H9 (cell line): ENCODE measurements around the gene NCEH1. TPM values are rescaled to one million over a fixed set of nuclear protein-coding genes. Genes with fewer than 3 reads are reported as not detected.

Experiments
- DNase-seq: peaks from one replicate; pipeline ENCODE4 v3.0.0-alpha.2; 2017
- H2AFZ ChIP-seq: one replicate; pipeline ENCODE4 v1.6.1; 2013; ENCODE audit warnings: mild to moderate bottlenecking, low read length, control low read depth, moderate library complexity
- H2AK5ac ChIP-seq: 2 replicates; pipeline ENCODE4 v1.6.1; 2013; ENCODE audit warnings: low read length, control low read depth, mixed read lengths; ENCODE audit not compliant: insufficient read length
- H2BK120ac ChIP-seq: one replicate; pipeline ENCODE4 v1.6.1; 2013; ENCODE audit warnings: low read depth, mild to moderate bottlenecking, low read length, control low read depth, inconsistent platforms; ENCODE audit not compliant: poor library complexity, severe bottlenecking
- H2BK12ac ChIP-seq: 2 replicates; pipeline ENCODE4 v1.6.1; 2013; ENCODE audit warnings: low read length, control low read depth, mixed read lengths, low read depth; ENCODE audit not compliant: insufficient read length
- H2BK15ac ChIP-seq: 2 replicates; pipeline ENCODE4 v1.6.1; 2013; ENCODE audit warnings: low read depth, low read length, control low read depth
- H2BK20ac ChIP-seq: one replicate; pipeline ENCODE4 v1.6.1; 2013; ENCODE audit warnings: low read depth, mild to moderate bottlenecking, low read length, control low read depth, inconsistent platforms; ENCODE audit not compliant: poor library complexity, severe bottlenecking
- H2BK5ac ChIP-seq: 2 replicates; pipeline ENCODE4 v1.6.1; 2013; ENCODE audit warnings: low read length, control low read depth, mixed read lengths; ENCODE audit not compliant: insufficient read length
- H3K14ac ChIP-seq: 2 replicates; pipeline ENCODE4 v1.6.1; 2013; ENCODE audit warnings: low read length, control low read depth; ENCODE audit not compliant: insufficient read depth
- H3K18ac ChIP-seq: 2 replicates; pipeline ENCODE4 v1.6.1; 2013; ENCODE audit warnings: low read depth, mild to moderate bottlenecking, mixed read lengths, low read length, control low read depth; ENCODE audit not compliant: insufficient read length
- H3K23ac ChIP-seq: 2 replicates; pipeline ENCODE4 v1.6.1; 2013; ENCODE audit warnings: low read length, control low read depth, mixed read lengths, low read depth; ENCODE audit not compliant: insufficient read length
- H3K23me2 ChIP-seq: 2 replicates; pipeline ENCODE4 v1.6.1; 2013; ENCODE audit warnings: low read depth, mild to moderate bottlenecking, mixed read lengths, low read length, control low read depth; ENCODE audit not compliant: insufficient read length, poor library complexity, severe bottlenecking
- H3K27ac ChIP-seq: 2 replicates; pipeline ENCODE4 v1.5.1; 2013; ENCODE audit warnings: low read length, control low read depth, mixed read lengths, low read depth; ENCODE audit not compliant: insufficient read length
- H3K27me3 ChIP-seq: 2 replicates; pipeline ENCODE4 v1.6.1; 2013; ENCODE audit warnings: low read length, control low read depth, inconsistent platforms; ENCODE audit not compliant: insufficient read depth
- H3K4ac ChIP-seq: 2 replicates; pipeline ENCODE4 v1.6.1; 2013; ENCODE audit warnings: low read depth, mild to moderate bottlenecking, control low read depth, inconsistent platforms, low read length, moderate library complexity
- H3K4me1 ChIP-seq: 2 replicates; pipeline ENCODE4 v1.6.1; 2013; ENCODE audit warnings: low read length, control low read depth, inconsistent platforms; ENCODE audit not compliant: insufficient read depth
- H3K4me2 ChIP-seq: 2 replicates; pipeline ENCODE4 v1.6.1; 2013; ENCODE audit warnings: low read length, control low read depth, mixed read lengths; ENCODE audit not compliant: insufficient read length, insufficient read depth
- H3K56ac ChIP-seq: 2 replicates; pipeline ENCODE4 v1.6.1; 2013; ENCODE audit warnings: low read depth, mild to moderate bottlenecking, mixed read lengths, low read length, control low read depth; ENCODE audit not compliant: insufficient read length
- H3K79me1 ChIP-seq: 2 replicates; pipeline ENCODE4 v1.6.1; 2013; ENCODE audit warnings: low read depth, mild to moderate bottlenecking, moderate library complexity, low read length, control low read depth, inconsistent platforms; ENCODE audit not compliant: insufficient read depth, poor library complexity, severe bottlenecking
- H3K79me2 ChIP-seq: 2 replicates; pipeline ENCODE4 v1.6.1; 2013; ENCODE audit warnings: low read length, control low read depth, inconsistent platforms; ENCODE audit not compliant: insufficient read depth
- H3K9ac ChIP-seq: 2 replicates; pipeline ENCODE4 v1.6.1; 2013; ENCODE audit warnings: low read length, control low read depth, mixed read lengths; ENCODE audit not compliant: insufficient read length; ENCODE audit errors: extremely low read depth
- H3K9me3 ChIP-seq: one replicate; pipeline ENCODE4 v1.6.1; 2013; ENCODE audit warnings: low read depth, low read length, inconsistent platforms; ENCODE audit not compliant: control insufficient read depth
- H3T11ph ChIP-seq: one replicate; pipeline ENCODE4 v1.6.1; 2013; ENCODE audit warnings: mild to moderate bottlenecking, low read length, control low read depth, inconsistent platforms
- H4K20me1 ChIP-seq: one replicate; pipeline ENCODE4 v1.6.1; 2013; ENCODE audit not compliant: control insufficient read depth, insufficient read length, insufficient read depth
- H4K5ac ChIP-seq: 2 replicates; pipeline ENCODE4 v1.6.1; 2013; ENCODE audit warnings: low read depth, mild to moderate bottlenecking, mixed read lengths, low read length, control low read depth; ENCODE audit not compliant: insufficient read length
- H4K8ac ChIP-seq: replicated peaks from 2 replicates; pipeline ENCODE4 v1.6.1; 2013; ENCODE audit warnings: low read length, control low read depth, mixed read lengths, low read depth; ENCODE audit not compliant: insufficient read length
- H4K91ac ChIP-seq: 2 replicates; pipeline ENCODE4 v1.6.1; 2013; ENCODE audit warnings: low read depth, mild to moderate bottlenecking, moderate library complexity, mixed read lengths, low read length, control low read depth; ENCODE audit not compliant: insufficient read length
- H3K27ac Mint-ChIP-seq, 3 experiments: 2 replicates in 2 of 3; 3 replicates in 1 of 3; pipeline ENCODE4 v1.8.0; 2020 to 2021; ENCODE audit warnings: mixed read lengths in 3 of 3, mild to moderate bottlenecking in 1 of 3, moderate library complexity in 1 of 3
- H3K27me3 Mint-ChIP-seq: 2 replicates; pipeline ENCODE4 v1.8.0; 2021; ENCODE audit warnings: low read depth, mild to moderate bottlenecking, moderate library complexity, mixed read lengths
- H3K36me3 Mint-ChIP-seq, 3 experiments: 2 replicates in 2 of 3; 3 replicates in 1 of 3; pipeline ENCODE4 v1.8.0; 2020 to 2021; ENCODE audit warnings: low read depth in 3 of 3, mixed read lengths in 3 of 3; ENCODE audit not compliant: insufficient read depth in 1 of 3
- H3K4me1 Mint-ChIP-seq, 2 experiments: 2 replicates each; pipeline ENCODE4 v1.8.0; 2020; ENCODE audit warnings: mixed read lengths in 2 of 2
- H3K4me3 Mint-ChIP-seq, 2 experiments: 2 replicates in 1 of 2; 3 replicates in 1 of 2; pipeline ENCODE4 v1.8.0; 2020 to 2021; ENCODE audit warnings: mild to moderate bottlenecking in 2 of 2, mixed read lengths in 2 of 2, moderate library complexity in 1 of 2
- H3K9me3 Mint-ChIP-seq, 2 experiments: 2 replicates in 1 of 2; 3 replicates in 1 of 2; pipeline ENCODE4 v1.8.0; 2020; ENCODE audit warnings: mild to moderate bottlenecking in 2 of 2, mixed read lengths in 2 of 2, moderate library complexity in 1 of 2
- CTCF ChIP-seq: fragments of 200-600 bp; sonication (generic); conservative IDR thresholded peaks from 3 replicates; pipeline ENCODE4 v1.8.0; 2021; ENCODE audit warnings: antibody characterized with exemption, mild to moderate bottlenecking
- WGBS: extraction: QIAGEN DNeasy Blood & Tissue Kit; methylation state at CpG from one replicate; pipeline ENCODE4 v1.1.7; 2013; ENCODE audit warnings: missing lambda C conversion rate, low lambda C conversion rate, mixed read lengths; ENCODE audit not compliant: insufficient read length; ENCODE audit errors: extremely low coverage; 5-methylcytosine and 5-hydroxymethylcytosine counted together
- total RNA-seq: library from RNA; stranded (reverse); gene quantifications from 2 replicates; pipeline ENCODE4 v1.2.1, GENCODE V29; 2021

Gene NCEH1
- total RNA-seq, 1 experiment from 2014 or later = 2.3 TPM

- no peak for TF ChIP-seq CTCF
- Histone ChIP-seq H4K8ac (no peak overlapping the region), H2AK5ac (no peak overlapping the region), H3K23me2 (no peaks in the 10 kb centered on the region), H2BK120ac (no peak overlapping the region), H2BK12ac (no peak overlapping the region), H3K79me1 (no peaks in the 10 kb centered on the region), H3K9me3 (no peaks in the 10 kb centered on the region), H2BK5ac (no peak overlapping the region), H3K56ac (no peak overlapping the region), H3K4me1 (no peaks in the 10 kb centered on the region; the same call in 1 of the 2 replicates), H4K91ac (no peak overlapping the region), H2AFZ (no peak overlapping the region), H3K27me3 (no peaks in the 10 kb centered on the region), H4K5ac (no peak overlapping the region), H4K20me1 (no peaks in the 10 kb centered on the region), H3K4ac (no peak overlapping the region), H3T11ph (no peak overlapping the region), H3K27ac (no peak overlapping the region), H2BK20ac (no peak overlapping the region), H3K79me2 (no peaks in the 10 kb centered on the region), H3K14ac (no peak overlapping the region), H3K23ac (no peak overlapping the region), H3K18ac (no peak overlapping the region), H3K9ac (no peak overlapping the region), H3K4me2 (no peak overlapping the region), H2BK15ac (no peak overlapping the region)
- DNase-seq = no peak
- Mint-ChIP-seq H3K36me3 (no peaks in the 10 kb centered on the region), H3K4me3 (no peak overlapping the region; a peak in 1 of 5 replicates), H3K4me1 (peaks cover 8 to 15% of the 10 kb centered on the region in 2 experiments), H3K27ac (peak overlapping the region in 2 of 3 experiments; percentile 60 to 76; a peak in 3 of 7 replicates), H3K27me3 (no peaks in the 10 kb centered on the region), H3K9me3 (no peaks in the 10 kb centered on the region)
- no CpG with 5 or more reads among the region's 7 CpGs for WGBS
Measured at GRCh38 chr3:172699031-172699430, 11.8 kb downstream of the NCEH1 start.
